Measurements from ENCODE around the gene SEL1L3.

SEL1L3 gene

DNA sequence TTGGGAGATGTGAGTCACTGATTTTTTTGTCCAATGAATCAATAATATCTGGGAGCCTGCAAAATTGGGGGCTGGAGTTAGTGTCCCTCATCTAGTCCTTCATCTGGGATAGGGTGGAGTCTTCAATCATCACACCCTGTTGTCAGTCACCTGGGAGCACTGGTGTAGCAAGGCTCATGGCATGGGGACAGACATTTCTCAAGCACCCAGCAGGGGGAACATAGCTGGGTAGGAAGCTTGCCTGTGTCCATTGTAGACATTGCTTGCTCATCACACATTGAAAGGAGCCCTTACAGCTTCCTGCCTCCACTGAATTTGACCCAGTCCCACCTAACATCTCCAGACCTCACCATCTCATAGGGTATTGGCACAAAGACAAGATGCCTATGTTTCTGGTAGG lies 61.2 kb downstream of the SEL1L3 start:
- peaks cover 18% of the 10 kb centered on the region for H3K36me3 Mint-ChIP-seq
- no peaks in the 10 kb centered on the region for H3K9me3 Mint-ChIP-seq
- H3K4me1 Mint-ChIP-seq = no peaks in the 10 kb centered on the region
- no peak overlapping the region for H3K27ac Mint-ChIP-seq
- no peak overlapping the region for H3K4me3 Mint-ChIP-seq
- no peaks in the 10 kb centered on the region for H3K27me3 Mint-ChIP-seq

DNA sequence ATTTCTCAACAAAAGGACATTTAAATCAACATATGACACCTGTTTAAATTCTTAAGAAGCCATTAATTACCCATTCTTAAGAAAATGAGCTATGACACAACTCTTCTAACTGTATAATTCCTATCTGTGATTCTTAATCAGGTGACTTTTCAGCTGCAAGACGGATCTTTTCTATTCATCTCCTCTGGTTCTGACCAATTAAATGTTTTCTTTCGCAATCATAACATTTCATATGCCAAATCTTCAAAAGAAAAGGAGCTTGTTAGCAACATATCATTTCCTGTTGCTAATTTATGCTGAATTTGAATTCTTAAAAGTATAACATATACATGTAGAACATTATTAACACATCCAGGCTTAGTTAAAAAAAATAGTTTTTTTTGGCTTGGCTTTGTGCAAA lies 62.5 kb downstream of the SEL1L3 start:
- peaks cover 24% of the 10 kb centered on the region for H3K36me3 Mint-ChIP-seq
- no peaks in the 10 kb centered on the region for H3K4me1 Mint-ChIP-seq
- no peak overlapping the region for H3K27ac Mint-ChIP-seq
- H3K27me3 Mint-ChIP-seq = no peaks in the 10 kb centered on the region
- no peaks in the 10 kb centered on the region for H3K9me3 Mint-ChIP-seq
- no peak overlapping the region for H3K4me3 Mint-ChIP-seq

DNA sequence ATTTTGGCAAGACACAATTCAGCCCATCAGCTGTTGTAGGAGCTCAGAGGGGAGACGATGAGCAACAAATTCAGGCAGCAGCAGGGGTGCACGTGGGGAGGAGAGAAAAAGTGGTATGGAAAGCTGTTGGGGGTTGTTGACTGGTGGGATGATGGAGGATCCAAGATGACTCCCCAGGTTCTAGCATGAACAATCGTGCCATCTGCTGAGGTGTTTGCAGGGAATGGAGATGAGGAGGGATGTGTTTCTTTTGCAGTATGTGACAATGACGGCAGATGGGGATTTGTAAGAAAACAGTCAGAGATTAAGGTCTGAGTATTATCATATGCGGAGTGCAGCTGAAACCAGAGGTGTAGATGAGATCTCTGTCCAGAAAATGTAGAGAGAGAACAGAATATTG lies 63.3 kb downstream of the SEL1L3 start:
- Mint-ChIP-seq H3K9me3 (no peaks in the 10 kb centered on the region), H3K27me3 (no peaks in the 10 kb centered on the region), H3K4me3 (no peak overlapping the region), H3K4me1 (no peaks in the 10 kb centered on the region), H3K27ac (no peak overlapping the region), H3K36me3 (peaks cover 29% of the 10 kb centered on the region)

DNA sequence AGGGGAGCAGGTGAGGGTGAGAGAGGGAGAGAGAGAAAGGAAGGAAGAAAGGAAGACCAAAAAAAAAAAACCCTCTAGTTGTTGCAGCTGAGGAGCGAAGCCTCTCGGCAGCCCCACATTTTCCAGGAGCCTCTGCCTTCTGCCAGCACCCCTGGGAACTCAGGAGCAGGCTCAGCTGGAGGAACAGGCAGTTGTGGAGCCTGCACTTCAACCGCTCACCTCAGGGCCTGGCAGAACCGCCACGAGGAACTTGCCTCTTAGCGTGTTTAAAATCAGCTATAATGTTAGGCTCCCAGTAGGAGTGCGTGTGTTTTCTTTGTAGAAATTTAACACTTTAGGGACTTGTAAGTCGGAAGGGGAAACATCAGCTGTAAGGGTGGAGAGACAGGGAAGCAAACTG lies 65.7 kb downstream of the SEL1L3 start:
- H3K36me3 Mint-ChIP-seq = peaks cover 37% of the 10 kb centered on the region
- no peak overlapping the region for H3K27ac Mint-ChIP-seq
- H3K27me3 Mint-ChIP-seq = no peaks in the 10 kb centered on the region
- no peak overlapping the region for H3K4me3 Mint-ChIP-seq
- H3K9me3 Mint-ChIP-seq = no peaks in the 10 kb centered on the region
- no peaks in the 10 kb centered on the region for H3K4me1 Mint-ChIP-seq

DNA sequence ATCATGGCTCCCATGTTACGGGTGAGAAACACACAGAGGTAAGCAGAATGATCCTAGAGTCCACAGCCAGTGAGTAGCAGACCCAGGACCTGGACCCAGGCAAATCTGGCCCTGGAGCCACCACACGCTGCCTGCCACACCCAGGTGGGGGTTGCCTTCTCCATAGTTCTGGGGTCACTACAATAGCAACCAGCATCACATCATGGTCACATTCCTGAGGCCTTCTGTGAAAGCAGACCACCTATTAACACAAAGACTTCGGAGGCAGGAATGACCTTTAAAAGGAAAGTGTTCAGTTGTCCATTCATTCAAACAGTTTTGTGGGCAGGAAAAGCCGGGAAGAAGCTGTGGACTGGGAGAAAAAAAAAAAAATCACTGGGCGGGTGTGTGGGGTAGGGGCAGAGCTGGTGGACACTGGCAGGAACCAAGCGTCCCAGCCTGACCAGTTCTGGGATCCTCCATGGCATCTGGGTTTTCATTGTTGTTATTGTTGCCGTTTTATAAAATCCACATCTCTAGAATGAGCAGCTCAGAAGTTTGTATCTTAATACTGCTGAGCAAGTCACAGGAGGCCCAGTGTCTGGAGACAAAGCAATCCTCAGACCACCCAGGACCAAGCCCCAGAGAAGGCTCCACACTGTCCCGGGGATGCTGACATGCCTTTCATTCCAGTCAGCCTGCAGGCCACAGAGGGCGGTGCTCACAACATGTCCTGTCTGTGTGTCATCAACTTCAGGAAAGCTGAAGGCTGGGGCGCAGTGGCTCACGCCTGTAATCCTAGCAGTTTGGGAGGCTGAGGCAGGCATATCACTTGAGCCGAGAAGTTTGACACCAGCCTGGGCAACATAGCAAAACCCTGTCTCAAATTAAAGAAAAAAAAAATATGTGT lies 67.0 kb downstream of the SEL1L3 start:
- Mint-ChIP-seq H3K9me3 (no peaks in the 10 kb centered on the region), H3K4me1 (no peaks in the 10 kb centered on the region), H3K36me3 (peaks cover 37% of the 10 kb centered on the region), H3K27ac (no peak overlapping the region), H3K4me3 (no peak overlapping the region), H3K27me3 (no peaks in the 10 kb centered on the region)

DNA sequence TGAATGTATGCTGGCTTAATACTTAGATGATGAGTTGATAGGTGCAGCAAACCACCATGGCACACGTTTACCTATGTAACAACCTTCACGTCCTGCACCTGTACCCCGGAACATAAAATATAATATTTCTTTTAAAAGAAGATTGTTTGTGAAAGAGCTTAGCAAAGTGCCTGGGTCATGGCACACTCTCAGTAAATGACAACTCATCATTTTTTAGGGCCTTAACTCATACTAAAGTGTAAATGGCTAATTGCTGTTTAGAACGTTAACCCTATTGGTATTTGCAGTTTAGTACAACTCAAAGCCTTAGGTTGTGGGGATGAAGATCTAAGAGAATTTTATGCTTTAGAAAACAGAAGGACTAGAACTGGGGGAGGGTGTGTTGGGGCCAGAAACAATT lies 67.7 kb downstream of the SEL1L3 start:
- Mint-ChIP-seq H3K4me3 (no peak overlapping the region), H3K9me3 (no peaks in the 10 kb centered on the region), H3K4me1 (no peaks in the 10 kb centered on the region), H3K27me3 (no peaks in the 10 kb centered on the region), H3K27ac (no peak overlapping the region), H3K36me3 (peaks cover 35% of the 10 kb centered on the region)

DNA sequence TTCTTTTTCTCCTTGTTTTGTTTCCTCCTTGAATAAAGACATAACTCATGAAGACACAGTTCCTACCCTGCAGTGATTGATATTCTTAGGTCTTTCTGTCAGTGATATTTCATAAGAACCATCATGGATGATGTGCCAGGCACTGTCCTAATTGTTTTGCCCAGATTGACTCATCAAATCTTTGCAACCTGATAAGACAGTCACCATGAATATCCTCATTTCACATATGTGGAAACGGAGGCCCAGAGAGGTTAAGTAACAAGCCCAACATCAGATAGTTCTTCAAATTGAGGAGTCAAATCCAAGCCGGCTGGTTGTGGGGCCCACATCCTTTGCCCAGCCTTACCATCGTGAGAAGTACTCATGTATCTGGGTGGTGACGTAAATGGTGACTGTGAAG lies 69.9 kb downstream of the SEL1L3 start:
- H3K27me3 Mint-ChIP-seq = no peaks in the 10 kb centered on the region
- H3K36me3 Mint-ChIP-seq = peaks cover 35% of the 10 kb centered on the region
- H3K4me3 Mint-ChIP-seq = no peak overlapping the region
- H3K27ac Mint-ChIP-seq = no peak overlapping the region
- no peaks in the 10 kb centered on the region for H3K9me3 Mint-ChIP-seq
- H3K4me1 Mint-ChIP-seq = no peaks in the 10 kb centered on the region

DNA sequence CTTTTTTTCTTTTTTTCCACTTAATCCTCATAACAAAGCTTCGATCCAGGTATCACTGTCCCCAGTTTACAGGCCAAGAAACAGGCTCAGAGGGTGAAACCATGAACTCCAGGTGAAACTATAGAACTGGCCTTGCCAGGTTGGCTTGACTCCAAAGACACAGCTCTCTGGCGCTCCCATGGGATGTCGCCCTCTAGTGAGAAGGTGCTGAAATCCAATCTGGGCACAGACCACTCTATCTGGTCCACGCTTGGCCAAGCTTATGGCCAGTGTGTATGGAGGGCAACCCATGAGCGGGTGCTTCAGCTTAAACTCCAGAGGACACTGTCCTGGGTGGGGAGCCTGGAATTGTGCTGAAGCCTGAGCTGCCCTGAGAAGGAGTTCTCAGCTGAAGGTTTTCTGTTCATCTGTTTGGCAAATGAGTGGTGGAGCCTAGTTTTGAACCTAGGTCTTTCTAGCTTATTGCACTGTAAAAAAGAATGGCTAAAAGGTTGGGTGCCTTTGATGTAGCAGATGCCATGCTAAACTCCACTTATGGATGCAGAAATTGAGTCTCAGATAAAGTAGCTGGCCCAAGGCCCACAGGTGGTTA lies 70.5 kb downstream of the SEL1L3 start:
- H3K27ac Mint-ChIP-seq = no peak overlapping the region
- no peak overlapping the region for H3K4me3 Mint-ChIP-seq
- no peaks in the 10 kb centered on the region for H3K27me3 Mint-ChIP-seq
- H3K4me1 Mint-ChIP-seq = no peaks in the 10 kb centered on the region
- H3K36me3 Mint-ChIP-seq = peaks cover 36% of the 10 kb centered on the region
- no peaks in the 10 kb centered on the region for H3K9me3 Mint-ChIP-seq

DNA sequence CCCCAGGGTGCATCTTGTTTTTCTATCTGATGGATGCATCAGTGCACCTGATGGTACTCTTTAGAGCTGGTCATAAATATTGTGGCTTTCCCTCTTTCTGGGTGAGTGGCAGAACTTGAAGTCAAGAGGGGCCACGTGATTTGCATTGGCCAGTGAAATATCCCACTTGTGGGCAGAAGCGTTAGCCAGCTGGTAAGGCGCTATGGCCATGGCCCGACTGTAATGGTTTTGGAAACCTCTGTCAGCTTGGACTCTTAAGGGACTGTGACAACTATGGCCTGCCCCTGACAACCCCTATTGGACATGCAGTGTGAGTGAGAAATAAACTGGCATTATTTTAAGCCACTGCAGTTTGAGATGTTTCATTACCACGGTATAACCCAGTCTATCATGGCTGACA lies 72.8 kb downstream of the SEL1L3 start:
- H3K9me3 Mint-ChIP-seq = no peaks in the 10 kb centered on the region
- H3K27ac Mint-ChIP-seq = no peak overlapping the region
- H3K4me3 Mint-ChIP-seq = no peak overlapping the region
- no peaks in the 10 kb centered on the region for H3K4me1 Mint-ChIP-seq
- H3K36me3 Mint-ChIP-seq = peaks cover 29% of the 10 kb centered on the region
- no peaks in the 10 kb centered on the region for H3K27me3 Mint-ChIP-seq

DNA sequence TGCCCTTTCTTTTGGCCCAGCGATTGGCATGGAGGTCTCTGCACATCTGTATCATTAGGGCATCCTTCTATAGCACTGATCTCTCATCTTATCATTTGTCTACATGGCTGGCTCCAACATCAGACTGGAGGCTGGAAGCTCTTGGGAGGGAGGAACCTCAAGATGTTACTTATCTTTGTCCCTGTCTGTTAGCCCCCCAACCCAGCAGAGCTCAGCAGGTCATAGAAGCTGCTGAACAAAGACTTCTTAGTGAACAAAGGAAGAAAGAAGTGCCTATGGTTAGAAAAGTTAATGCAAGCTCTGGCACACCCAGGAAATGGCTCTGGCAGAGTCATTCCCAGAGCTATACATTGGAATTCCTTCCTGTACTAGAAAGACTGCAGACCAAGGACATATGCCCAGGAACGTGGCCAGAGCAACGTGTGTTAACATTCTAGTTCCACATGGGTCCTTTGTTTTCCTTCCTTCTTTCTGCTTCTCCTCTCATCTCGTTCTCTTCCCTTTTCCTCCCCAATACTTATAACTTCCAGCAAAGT lies 74.0 kb downstream of the SEL1L3 start:
- Mint-ChIP-seq H3K4me3 (no peak overlapping the region), H3K4me1 (no peaks in the 10 kb centered on the region), H3K27ac (no peak overlapping the region), H3K36me3 (peaks cover 20% of the 10 kb centered on the region), H3K27me3 (no peaks in the 10 kb centered on the region), H3K9me3 (no peaks in the 10 kb centered on the region)

DNA sequence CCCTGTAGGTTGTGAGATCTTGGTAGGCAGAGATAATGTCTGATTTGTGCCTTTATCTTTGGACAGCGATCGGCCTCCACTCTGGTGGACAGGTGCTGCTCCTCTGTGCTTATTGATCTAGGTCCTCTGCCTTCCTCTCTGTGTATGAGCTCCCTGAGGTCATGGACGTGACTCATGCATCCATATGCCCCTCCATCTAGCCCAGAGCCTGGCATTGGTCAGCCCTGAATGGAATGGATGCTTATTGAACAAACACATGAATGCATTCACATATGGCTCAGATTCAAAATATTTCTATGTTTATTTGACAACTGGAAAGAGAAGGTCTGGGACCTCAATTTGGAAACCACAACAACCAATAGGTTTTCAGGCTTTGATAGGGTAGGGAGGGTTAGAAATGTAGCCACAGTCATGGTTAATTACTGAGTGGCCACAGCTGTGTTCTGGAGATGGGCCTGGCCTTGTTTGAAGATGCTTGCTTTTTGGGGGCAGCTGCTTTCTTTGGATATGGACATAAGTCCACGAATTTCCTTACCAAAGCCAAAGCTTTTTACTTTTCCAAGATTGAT lies 76.2 kb downstream of the SEL1L3 start:
- no peaks in the 10 kb centered on the region for H3K27me3 Mint-ChIP-seq
- H3K27ac Mint-ChIP-seq = no peak overlapping the region
- H3K36me3 Mint-ChIP-seq = peaks cover 21% of the 10 kb centered on the region
- H3K9me3 Mint-ChIP-seq = no peaks in the 10 kb centered on the region
- H3K4me3 Mint-ChIP-seq = no peak overlapping the region
- H3K4me1 Mint-ChIP-seq = no peaks in the 10 kb centered on the region

DNA sequence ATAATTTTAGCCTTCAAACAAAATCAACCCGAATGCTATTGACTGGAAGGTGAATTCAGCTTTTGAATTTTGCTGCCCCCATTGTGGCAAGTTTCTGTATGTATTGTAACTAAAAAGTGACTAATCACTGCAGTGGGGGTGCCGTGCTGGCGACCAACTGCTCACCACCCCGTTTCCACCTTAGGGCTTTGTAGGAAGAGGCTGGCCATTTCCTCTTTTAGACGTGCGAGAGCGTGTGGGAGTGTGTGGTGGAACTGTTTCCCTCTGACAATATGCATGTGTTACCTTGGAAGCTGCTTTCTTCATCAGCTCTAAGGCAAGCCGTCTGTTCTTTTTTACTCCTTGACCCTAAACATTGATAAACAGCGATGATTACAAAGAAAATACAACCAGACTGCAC lies 78.8 kb downstream of the SEL1L3 start:
- H3K27ac Mint-ChIP-seq = no peak overlapping the region
- no peaks in the 10 kb centered on the region for H3K4me1 Mint-ChIP-seq
- H3K36me3 Mint-ChIP-seq = peaks cover 31% of the 10 kb centered on the region
- H3K4me3 Mint-ChIP-seq = no peak overlapping the region
- H3K27me3 Mint-ChIP-seq = no peaks in the 10 kb centered on the region
- no peaks in the 10 kb centered on the region for H3K9me3 Mint-ChIP-seq

DNA sequence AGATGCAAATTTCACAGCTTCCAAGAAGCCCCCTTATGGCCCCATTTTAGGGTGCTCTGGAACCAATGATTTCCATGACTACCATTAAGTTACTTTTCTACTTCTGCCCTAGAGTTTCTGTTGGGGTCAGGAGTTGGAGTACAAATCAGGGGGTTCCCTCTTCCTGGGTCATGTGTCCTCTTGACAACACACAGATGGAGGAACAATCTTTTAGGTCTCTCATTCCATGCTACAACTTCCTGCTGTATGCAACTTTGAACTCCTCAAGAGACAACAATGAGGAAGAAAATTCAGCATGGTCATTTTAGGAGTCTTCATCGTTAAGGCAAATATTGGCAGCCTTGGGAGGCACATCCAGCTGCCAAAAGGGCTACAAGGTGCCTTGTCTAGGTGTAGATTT lies 79.7 kb downstream of the SEL1L3 start:
- Mint-ChIP-seq H3K4me1 (no peaks in the 10 kb centered on the region), H3K9me3 (no peaks in the 10 kb centered on the region), H3K27ac (no peak overlapping the region), H3K36me3 (peaks cover 32% of the 10 kb centered on the region), H3K27me3 (no peaks in the 10 kb centered on the region), H3K4me3 (no peak overlapping the region)

DNA sequence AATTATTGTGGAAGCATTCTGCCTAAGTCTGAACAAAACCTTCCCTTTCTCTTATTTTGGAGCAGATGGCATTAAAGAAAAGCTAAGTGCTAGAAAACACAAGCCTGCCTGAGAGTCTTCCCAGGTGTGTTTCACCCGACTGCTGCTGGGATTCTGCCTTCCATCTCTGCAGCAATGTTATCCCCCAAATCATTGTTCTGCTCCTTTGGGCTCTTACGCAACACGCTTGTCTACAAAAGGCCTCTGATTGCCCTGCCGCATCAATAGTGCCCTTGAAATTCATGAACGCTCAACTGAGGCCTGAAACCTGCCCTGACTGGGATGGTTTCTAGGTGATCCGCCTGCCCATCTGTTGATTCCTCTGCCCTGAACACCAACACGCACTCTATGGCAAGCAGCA lies 80.3 kb downstream of the SEL1L3 start:
- Mint-ChIP-seq H3K27me3 (no peaks in the 10 kb centered on the region), H3K4me1 (no peaks in the 10 kb centered on the region), H3K36me3 (peaks cover 33% of the 10 kb centered on the region), H3K9me3 (no peaks in the 10 kb centered on the region), H3K27ac (no peak overlapping the region), H3K4me3 (no peak overlapping the region)

DNA sequence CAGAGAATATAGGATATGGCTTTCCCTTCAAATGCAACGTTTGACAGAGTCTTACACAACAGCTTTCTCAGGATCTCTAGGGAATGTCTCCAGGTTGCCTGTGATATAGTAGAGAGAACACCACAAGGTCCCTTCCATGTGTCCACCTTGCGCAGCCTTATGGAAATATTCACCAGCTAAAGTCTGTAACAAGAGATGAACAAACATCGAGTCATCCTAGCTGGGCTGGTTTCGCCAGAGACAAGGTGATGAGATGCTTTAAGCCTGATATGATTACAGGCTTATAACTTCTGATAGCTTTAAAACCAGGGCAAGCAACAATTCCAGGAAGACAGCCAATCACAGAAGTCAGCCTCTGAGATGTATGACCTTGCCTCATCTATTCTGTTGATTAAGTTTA lies 83.8 kb downstream of the SEL1L3 start:
- Mint-ChIP-seq H3K27me3 (no peaks in the 10 kb centered on the region), H3K4me1 (no peaks in the 10 kb centered on the region), H3K36me3 (peaks cover 40% of the 10 kb centered on the region), H3K27ac (no peak overlapping the region), H3K4me3 (no peak overlapping the region), H3K9me3 (no peaks in the 10 kb centered on the region)

DNA sequence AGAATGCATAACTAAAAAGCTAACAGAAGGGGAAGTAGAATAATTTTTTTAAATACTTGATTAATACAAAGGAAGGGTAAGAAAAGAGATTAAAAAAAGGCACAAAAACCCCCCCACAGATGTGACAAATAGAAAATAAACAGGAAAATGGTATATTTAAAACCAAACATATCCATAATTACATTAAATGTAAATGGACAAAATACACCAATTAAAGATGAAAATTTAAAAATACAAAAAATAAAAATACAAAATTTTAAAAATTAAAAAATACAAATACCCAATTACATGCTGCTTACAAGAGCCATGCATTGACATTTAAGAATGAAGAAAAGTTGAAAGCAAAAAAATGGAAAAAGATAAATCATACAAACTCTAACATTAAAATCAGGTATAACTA lies 86.0 kb downstream of the SEL1L3 start:
- Mint-ChIP-seq H3K4me3 (no peak overlapping the region), H3K9me3 (no peaks in the 10 kb centered on the region), H3K36me3 (peaks cover 39% of the 10 kb centered on the region), H3K27ac (no peak overlapping the region), H3K4me1 (no peaks in the 10 kb centered on the region), H3K27me3 (no peaks in the 10 kb centered on the region)
